HG03439 (cell line): ENCODE results near the gene UFL1.

Experiments used
- ATAC-seq: cut with Tn5 transposase; IDR thresholded peaks from one replicate; pipeline ENCODE4 v1.9.1; 2021; ENCODE audit warnings: mild to moderate bottlenecking, moderate library complexity; ENCODE audit not compliant: unreplicated experiment

UFL1 gene

DNA sequence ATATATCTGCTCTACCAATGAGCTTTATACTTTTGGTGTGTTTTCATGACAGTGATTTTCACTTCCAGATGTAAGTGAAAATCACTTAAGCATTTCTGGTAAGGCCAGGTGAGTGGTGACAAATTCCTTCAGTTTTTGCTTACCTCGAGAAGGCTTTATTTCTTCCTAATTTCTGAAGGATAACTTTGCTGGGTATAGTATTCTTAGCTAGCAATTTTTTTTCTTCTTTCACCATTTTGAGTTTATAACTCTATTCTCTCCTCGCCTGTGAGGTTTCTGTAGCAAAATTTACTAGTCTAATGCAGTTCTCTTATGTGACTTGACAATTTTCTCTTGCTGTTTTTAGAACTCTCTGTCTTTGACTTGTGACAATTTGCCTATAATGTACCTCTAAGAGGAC, 48.4 kb downstream of the UFL1 start:
- no peak for ATAC-seq

- ATAC-seq: no peak
These were observed 49.9 kb downstream of the UFL1 start for GRCh38 chr6:96571551-96571950.

- ATAC-seq: no peak
These were observed 53.8 kb downstream of the UFL1 start for GRCh38 chr6:96575359-96575758.

GRCh38 chr6:96576221-96576620, 54.6 kb downstream of the UFL1 start:
- ATAC-seq: no peak

GRCh38 chr6:96582021-96582420, 60.4 kb downstream of the UFL1 start:
- no peak for ATAC-seq

DNA sequence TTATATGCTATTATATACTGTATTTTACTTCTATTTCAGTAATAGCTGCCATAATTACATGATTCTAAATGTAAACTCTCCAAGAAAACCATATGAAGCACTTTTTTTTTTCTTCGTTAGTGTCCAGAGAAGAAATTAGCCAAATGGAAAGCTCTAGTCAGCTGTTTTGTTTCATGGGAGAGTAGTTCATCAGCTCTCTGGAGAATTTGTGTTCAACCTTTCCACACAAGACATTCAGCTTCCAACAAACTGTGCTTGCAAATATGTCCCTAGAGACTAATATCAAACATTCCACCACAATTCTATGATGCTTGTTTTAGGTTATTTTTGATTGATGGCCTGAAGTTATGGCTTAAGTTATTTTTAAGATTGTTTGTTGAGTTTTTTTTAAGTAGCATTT, 60.8 kb downstream of the UFL1 start:
- ATAC-seq: no peak

DNA sequence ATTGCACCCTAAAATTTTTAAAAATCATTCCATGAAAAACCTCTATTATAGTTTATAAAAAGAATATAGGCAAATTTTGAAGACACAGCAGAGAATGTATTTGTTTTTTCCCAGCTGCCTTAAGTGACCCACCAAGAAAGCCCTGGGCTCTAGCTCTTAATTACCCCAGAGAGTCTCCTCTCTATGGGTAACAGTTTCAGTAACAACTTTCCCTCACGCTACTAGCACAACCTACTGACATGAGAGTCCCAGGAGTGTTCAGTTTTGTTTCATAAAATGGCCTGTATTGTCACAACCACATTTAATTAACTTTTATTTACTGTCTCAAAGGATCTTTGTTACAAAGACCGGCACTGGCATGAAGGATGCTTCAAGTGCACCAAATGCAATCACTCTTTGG, 82.8 kb downstream of the UFL1 start:
- no peak for ATAC-seq
